COLO829 (cell line): ENCODE measurements around the gene CD4.

ENCODE experiments used
- DNase-seq: peaks from one replicate; pipeline ENCODE4 v3.0.0; 2012; ENCODE audit warnings: low spot score

CD4 gene

DNA sequence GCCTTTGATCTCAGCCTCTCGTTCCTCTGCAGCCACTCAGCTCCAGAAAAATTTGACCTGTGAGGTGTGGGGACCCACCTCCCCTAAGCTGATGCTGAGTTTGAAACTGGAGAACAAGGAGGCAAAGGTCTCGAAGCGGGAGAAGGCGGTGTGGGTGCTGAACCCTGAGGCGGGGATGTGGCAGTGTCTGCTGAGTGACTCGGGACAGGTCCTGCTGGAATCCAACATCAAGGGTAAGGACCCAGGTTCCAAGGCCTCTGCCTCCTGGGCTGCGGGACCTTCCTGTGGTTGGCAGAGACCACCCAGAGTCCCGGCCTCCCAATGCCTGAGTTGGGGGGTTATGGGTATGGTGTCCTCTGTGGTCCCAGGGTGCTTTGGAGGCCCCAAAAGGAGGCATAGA is 27.8 kb downstream of the CD4 start:
- DNase-seq: no peak

DNA sequence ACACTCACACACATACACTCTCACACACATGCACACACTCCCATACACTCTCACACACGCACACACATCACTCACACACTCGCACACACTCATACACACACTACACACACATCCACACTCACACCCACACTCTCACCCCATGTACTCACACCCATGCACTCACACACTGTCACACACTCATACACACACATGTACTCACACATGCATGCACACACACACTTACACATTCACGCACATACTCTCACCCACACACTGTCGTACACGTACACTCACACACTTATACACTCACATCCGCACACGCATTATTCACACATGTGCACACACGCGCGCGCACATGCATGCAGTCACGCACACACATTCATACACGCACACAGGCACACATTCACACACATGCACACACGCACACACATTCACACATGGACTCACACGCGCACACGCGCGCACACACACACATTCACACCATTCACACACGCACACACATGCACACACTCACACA is 28.4 kb downstream of the CD4 start:
- no peak for DNase-seq

DNA sequence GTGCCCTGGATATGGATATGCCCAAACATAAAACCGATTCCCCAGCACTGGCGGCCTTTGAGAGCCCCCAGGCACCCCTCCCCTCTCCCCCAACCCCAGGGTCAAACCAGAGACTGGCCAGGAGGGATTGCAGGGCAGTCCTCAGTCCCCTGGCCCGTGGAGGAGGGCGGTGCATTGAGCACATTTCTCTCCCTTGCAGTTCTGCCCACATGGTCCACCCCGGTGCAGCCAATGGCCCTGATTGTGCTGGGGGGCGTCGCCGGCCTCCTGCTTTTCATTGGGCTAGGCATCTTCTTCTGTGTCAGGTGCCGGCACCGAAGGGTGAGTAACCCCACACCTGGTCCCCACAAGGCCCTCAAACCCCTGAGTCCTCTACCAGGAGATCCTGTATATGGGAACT is 28.9 kb downstream of the CD4 start:
- DNase-seq: no peak

DNA sequence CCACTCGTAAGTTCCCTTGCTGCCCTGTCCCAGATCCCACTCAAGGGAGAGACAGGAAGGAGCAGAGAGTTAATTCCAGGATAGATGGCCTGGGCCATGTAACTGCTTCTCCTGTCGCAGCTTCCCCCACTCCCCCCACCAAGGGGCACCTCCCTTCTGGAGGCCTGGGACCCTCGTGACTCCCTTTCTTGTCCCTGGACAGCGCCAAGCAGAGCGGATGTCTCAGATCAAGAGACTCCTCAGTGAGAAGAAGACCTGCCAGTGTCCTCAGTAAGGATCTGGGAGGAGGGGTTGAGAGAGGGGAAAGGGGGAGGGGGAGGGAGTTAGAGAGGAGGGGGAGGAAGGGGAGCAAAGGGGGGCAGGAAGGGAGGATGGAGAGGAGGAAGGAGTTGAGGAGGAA is 29.3 kb downstream of the CD4 start:
- no peak for DNase-seq

DNA sequence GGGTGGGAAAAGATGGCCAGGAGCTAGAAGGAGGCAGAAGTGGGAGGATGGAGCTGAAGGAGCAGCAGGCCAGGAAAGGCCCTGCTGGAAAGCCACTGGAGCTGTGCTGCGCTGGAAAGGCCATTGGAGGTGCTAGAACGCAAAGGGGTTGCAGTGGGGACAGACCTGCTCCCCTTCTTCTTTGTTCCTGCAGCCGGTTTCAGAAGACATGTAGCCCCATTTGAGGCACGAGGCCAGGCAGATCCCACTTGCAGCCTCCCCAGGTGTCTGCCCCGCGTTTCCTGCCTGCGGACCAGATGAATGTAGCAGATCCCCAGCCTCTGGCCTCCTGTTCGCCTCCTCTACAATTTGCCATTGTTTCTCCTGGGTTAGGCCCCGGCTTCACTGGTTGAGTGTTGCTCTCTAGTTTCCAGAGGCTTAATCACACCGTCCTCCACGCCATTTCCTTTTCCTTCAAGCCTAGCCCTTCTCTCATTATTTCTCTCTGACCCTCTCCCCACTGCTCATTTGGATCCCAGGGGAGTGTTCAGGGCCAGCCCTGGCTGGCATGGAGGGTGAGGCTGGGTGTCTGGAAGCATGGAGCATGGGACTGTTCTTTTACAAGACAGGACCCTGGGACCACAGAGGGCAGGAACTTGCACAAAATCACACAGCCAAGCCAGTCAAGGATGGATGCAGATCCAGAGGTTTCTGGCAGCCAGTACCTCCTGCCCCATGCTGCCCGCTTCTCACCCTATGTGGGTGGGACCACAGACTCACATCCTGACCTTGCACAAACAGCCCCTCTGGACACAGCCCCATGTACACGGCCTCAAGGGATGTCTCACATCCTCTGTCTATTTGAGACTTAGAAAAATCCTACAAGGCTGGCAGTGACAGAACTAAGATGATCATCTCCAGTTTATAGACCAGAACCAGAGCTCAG is 30.0 kb downstream of the CD4 start:
- DNase-seq: no peak

DNA sequence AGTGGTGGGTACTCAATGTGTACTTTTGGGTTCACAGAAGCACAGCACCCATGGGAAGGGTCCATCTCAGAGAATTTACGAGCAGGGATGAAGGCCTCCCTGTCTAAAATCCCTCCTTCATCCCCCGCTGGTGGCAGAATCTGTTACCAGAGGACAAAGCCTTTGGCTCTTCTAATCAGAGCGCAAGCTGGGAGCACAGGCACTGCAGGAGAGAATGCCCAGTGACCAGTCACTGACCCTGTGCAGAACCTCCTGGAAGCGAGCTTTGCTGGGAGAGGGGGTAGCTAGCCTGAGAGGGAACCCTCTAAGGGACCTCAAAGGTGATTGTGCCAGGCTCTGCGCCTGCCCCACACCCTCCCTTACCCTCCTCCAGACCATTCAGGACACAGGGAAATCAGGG is 30.8 kb downstream of the CD4 start:
- no peak for DNase-seq

DNA sequence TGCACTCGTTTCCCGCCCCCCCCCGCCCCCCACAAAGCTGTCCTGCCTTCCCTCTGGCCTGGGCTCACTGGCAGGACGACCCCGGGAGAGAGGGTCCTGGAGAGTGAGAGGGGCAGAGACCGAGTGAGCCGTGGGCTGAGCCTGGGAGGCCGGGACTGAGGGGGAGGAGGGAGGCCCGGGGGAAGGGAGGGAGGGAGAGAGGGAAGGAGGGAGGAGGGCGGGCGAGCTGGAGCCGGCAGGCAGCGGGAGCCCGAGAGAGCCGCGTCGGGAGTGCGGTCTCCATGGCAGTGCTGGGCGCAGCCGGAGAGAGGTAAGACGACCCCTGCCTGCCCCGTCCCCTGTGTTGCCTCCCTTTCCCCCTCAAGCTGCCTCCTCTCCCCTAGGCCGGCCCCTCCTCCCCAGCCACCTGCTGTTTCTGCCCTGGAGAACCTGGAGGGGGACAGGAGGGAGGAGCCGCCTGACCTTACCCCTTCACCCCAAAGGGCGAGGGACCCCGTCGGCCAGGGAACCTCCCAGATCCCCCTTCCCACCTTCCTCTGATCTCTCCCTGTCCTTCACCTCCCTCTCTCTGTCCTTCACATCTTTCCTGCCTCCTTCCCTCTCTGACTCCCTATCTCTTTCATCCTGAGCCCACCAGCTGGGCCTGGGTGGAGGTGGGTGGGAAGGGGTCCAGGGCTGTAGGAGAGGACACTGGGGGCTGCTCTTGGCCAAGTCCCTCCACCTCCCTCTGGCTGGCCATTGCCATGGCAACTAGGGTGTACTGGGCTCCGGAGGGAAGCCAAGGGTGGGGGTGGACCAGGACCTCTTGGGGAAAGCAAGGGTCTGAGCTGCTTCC is 32.5 kb downstream of the CD4 start, which contains the start of gene GPR162:
Gene GPR162 (plus strand): TSS at position 231 of the 835 bp plus-strand sequence. CDS start 2,078 bp downstream, outside the sequence.
- no peak for DNase-seq

DNA sequence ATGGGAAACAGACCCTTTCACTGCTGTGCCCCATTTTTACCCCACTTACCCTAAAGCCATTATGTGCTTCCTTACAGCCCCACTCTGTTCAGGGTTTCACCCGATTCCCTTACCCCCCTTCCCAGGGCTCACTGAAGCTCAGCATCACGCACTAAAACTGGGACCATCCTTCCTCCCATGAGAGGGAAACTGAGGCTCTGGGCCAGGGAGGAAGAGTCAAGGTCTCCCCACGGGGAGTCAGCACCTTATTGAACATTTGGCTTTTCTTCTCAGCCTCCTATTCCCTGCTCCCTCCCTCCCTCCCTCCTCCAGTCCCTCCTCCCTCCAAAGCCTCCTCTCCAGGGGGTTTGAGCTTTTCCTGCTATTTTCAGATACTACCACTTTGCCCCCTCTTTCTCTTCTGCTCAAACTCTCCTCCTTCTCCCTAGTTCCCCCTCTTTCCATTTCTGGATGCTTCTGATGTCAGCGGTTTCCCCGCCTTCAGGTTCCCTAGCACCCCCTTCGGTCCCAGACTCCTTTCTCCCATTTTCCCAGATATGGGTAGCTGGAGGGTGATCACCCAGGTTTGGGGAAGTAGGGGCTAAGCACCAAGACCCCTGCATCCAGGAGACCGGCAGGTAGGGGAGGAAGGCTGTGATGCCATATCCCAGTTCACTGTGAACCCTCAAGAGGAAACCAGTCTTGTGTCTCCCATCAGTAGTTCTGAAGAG is 33.3 kb downstream of the CD4 start:
- no peak for DNase-seq

DNA sequence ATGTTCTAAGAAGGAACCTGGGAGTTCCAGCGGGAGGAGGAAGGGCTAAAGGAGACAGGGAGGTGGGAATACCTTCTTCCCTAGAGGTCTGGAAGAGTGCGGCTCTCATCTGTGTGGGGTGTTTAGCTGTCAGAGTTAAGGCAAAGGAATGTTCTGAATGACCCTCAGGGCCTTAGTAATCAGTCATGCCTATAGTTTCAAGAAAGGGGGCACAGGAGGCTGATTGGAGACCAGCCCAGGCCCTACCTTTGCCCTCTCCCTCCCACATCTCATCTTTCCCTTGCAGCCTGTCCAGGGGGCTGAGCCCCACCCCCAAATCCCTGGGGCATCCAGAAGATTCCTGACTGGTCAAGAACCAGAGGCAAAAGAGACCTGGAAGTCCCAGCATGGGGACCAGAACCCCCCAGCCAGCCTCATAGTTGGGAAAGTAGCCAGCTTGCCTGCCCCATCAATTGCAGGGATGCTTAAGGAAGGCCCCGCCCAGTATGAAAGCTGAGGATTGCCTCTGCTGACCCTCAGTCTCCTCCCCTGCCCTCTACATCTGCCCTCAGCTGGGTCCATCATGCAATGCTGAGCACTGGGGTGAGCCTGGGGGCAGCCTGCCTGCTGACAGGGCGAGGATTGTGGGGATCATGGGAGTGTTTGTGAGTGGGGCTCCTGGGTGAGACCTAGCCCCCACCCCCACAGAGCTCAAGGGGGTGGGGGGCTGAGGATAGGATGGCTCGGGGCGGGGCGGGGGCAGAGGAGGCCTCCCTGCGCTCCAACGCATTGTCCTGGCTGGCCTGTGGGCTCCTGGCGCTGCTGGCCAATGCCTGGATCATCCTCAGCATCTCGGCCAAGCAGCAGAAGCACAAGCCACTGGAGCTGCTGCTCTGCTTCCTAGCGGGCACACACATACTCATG is 34.1 kb downstream of the CD4 start:
- no peak for DNase-seq

DNA sequence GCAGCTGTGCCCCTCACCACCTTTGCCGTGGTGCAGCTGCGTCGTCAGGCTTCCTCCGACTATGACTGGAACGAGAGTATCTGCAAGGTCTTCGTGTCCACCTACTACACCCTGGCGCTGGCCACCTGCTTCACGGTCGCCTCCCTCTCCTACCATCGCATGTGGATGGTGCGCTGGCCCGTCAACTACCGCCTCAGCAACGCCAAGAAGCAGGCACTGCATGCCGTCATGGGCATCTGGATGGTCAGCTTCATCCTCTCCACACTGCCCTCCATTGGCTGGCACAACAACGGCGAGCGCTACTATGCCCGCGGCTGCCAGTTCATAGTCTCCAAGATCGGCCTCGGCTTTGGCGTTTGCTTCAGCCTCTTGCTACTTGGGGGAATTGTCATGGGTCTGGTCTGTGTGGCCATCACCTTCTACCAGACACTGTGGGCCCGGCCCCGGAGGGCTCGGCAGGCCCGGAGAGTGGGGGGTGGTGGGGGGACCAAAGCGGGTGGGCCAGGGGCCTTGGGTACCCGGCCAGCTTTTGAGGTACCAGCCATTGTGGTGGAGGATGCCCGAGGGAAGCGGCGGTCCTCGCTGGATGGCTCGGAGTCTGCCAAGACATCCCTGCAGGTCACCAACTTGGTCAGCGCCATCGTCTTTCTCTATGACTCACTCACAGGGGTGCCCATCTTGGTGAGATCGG is 34.9 kb downstream of the CD4 start:
- DNase-seq: no peak

DNA sequence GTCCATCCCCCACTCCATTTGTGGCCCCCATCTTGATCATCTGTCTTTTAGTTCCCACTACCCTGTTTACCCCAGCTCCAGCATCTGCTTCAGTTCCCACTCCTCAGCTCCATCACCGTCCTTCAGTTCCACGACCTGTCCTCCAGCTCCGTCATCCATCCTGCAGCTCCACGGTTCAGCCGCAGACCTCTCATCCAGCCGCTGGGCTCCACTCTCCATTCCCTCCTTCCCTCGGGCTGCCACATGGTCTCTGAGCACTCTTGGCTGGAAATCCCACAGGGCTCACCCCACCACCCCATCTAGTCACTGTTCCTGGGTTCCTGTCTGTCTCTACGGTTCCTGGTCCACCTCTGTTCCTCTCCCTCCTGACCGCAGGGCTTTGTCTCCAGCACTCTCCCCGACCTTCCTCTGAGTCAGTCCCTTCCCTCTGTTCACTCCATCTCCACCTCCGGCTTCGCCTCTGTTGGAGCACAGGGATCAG is 35.6 kb downstream of the CD4 start:
- no peak for DNase-seq

DNA sequence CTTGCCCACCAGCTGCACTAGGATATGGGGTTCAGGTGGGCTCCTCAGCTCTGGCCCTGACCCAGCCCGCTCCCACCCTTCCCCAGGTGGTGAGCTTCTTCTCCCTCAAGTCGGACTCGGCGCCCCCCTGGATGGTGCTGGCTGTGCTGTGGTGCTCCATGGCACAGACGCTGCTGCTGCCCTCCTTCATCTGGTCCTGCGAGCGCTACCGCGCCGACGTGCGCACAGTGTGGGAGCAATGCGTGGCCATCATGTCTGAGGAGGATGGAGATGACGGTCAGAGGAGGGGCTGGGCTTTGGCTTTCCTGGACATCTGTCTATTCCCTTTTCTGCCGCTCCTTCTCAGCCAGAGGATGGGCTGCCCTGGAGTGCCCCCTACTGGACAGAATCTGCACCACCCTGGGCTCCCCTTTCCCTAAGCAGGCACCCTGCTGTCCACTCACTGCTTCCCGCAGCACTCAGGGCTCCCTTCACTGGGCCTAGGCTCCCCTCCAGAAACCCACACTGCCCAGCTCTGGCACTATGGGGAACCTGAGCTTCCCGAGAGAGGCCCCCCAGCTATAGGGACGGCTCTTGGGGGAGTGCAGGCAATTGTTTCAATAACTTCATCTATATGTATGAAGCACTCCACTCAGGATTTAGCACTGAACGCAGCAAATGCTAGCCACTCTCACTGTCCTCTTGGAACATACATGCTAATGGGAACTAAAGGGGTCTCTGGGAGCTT is 36.2 kb downstream of the CD4 start:
- DNase-seq: peak; percentile 96

DNA sequence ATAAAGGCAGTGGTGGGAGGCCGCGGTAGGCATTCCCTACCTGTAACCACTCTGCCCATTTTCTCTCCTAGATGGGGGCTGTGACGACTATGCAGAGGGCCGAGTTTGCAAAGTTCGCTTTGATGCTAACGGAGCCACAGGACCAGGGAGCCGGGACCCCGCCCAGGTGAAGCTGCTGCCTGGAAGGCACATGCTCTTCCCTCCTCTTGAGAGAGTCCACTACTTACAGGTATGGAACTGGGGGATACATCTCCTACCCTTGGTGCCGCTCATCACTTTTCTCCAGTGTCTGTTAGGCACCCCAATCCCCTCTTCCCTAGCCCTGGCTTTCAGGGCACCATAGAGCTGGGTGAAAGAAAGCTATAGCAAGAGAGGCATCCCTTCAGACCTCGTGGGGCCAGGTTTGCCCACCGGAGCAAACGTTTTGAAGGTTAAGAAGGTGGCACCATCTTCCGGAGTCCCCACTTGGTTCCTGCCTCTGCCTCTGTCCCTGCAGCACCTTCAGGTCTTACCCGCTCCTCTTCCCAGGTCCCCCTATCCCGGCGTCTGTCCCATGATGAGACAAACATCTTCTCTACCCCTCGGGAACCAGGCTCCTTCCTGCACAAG is 36.9 kb downstream of the CD4 start:
- no peak for DNase-seq

DNA sequence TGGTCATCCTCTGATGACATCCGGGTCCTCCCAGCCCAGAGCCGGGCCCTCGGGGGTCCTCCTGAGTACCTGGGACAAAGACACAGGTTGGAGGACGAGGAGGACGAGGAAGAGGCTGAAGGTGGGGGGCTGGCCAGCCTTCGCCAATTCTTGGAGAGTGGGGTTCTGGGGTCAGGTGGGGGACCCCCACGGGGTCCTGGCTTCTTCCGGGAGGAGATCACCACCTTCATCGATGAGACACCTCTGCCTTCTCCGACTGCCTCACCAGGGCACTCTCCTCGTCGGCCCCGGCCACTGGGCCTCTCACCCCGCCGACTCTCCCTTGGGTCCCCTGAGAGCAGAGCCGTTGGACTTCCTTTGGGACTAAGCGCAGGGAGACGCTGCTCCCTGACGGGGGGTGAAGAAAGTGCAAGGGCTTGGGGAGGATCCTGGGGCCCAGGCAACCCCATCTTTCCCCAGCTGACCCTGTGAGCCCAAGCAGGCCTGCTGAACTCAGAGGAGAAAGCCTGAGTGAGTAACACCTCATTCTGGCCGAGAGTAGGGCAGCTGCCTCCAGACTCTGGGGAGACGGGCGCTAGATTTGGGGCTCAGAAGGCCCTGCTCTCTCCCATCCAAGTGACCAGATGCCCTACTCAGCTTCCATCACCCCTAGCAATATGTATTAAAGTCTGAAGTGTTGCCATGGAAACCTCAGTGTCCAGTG is 37.6 kb downstream of the CD4 start:
- no peak for DNase-seq

DNA sequence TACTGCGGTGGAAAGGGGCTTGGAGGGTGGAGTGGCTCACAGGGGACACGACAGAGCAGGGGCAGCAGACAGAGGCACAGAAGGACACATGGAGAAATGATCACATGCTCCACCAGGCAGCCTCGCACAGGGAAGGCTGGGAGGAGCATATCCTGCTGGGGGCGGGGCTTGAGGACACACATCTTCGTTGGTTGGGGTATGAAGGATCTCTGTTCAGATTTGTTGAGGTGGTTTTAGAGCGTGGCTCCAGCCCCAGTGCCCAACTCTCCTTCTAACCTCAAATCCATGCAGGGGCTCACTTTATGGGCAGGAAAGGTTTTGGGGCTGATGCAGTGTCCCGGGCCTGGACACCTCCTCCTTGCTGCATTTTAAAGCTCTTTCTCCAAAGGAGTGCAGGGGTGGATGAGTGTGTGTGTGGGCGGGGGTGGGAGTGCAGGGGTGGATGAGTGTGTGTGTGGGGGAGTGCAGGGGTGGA is 38.1 kb downstream of the CD4 start:
- DNase-seq: peak; percentile 96

DNA sequence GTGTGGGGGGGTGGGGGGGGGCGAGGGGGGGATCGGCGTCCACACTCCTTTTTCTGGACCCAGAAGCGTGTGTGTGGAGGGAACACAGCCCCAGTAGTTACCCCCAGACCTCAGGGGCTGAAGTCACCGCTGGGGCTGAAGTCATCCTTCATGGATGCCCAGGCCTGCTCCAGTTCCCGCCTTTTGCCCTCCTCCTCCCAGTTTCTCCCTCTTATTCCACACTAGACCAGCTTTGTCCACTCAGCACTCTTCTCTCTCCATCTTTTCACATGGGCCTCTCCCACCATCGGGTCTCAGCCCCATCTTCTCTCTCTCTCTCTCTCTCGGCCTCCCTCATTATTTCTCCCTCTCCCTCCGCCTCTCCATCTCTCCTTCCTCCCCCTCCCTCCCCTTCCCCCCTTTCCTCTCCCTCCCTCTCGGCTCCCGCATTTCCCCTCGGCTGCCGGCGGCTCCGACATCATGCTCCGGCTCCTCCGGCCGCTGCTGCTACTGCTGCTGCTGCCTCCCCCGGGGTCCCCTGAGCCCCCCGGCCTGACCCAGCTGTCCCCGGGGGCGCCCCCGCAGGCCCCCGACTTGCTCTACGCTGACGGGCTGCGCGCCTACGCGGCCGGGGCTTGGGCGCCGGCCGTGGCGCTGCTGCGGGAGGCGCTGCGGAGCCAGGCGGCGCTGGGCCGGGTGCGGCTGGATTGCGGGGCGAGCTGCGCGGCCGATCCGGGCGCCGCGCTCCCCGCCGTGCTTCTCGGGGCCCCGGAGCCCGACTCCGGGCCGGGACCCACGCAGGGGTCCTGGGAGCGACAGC is 38.9 kb downstream of the CD4 start, which contains the start of gene P3H3:
Gene P3H3 (plus strand): TSS at position 426 of the 799 bp plus-strand sequence. CDS start 34 bp downstream, at position 460.
- DNase-seq: no peak

DNA sequence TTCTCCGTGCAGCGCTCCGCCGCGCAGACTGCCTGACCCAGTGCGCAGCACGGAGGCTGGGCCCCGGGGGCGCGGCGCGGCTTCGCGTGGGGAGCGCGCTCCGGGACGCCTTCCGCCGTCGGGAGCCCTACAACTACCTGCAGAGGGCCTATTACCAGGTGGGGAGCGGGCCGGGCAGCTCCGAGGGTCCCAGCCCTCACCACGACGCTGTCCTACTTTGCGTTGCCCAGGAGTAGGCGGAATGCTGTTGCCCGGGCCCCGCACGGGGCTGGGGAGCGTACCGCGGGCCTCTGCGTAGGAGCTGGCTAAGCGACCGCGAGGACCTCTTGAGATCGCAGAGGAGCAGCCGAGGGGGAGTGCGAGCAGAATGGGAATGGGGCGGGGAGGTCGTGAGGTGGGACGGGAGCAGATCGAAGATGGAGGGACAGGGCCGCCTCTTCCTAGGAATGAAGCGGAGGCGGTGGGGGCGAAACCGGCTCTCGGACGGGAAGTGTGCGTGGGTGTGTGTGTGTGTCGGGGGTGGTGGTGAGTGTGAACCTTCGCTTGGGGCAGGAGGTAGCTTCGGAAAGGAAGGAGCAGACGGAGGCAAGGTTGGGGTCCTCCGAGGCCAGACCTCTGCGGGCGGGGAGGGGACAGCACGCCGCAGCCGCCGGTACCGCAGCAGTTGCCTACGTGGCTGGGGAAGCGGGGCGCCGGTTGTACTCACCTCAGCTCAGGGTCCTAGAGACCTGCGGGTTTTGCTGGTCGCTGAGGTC is 39.6 kb downstream of the CD4 start:
- DNase-seq: no peak
